GM21367 (cell line): ENCODE data around the gene PTPA.
"Not testable (repeated sequence)": the region's sequence is repeated elsewhere in the genome, so short reads cannot be mapped to it uniquely, and the experiment has no call there.

ENCODE experiments used
- ATAC-seq: cut with Tn5 transposase; IDR thresholded peaks from one replicate; pipeline ENCODE4 v1.9.1; 2021; ENCODE audit not compliant: unreplicated experiment

Gene PTPA

GRCh38 chr9:129108805-129109536 is 2.2 kb upstream of the PTPA start:
- no peak for ATAC-seq

DNA sequence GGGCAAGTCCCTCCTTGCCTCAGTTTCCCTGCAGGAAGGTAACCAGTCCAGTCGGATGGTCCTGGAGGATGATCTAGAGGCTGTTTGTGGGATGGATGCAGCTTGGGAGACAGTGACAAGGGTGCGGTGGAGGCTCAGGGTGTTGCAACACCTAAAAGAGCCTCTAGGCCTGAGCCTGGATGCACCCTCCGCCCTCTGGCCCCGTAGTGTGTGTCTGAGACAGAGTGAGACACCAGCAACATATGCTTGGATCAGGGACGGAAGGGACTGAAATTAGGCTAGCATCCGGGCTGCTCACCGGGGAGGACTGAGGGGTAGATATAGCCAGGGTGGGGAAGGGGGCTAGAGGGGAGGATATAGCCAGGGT is 1.7 kb upstream of the PTPA start:
- no peak for ATAC-seq

GRCh38 chr9:129109952-129110739 is 1.1 kb upstream of the PTPA start:
- no peak for ATAC-seq

GRCh38 chr9:129111528-129112151 is 425 bp downstream of the PTPA start:
- peak; percentile 10 for ATAC-seq

- not testable (repeated sequence) for ATAC-seq
These were observed 1.3 kb downstream of the PTPA start for GRCh38 chr9:129112526-129112925.

- ATAC-seq = no peak
These were observed 2.6 kb downstream of the PTPA start for GRCh38 chr9:129113645-129114304.

DNA sequence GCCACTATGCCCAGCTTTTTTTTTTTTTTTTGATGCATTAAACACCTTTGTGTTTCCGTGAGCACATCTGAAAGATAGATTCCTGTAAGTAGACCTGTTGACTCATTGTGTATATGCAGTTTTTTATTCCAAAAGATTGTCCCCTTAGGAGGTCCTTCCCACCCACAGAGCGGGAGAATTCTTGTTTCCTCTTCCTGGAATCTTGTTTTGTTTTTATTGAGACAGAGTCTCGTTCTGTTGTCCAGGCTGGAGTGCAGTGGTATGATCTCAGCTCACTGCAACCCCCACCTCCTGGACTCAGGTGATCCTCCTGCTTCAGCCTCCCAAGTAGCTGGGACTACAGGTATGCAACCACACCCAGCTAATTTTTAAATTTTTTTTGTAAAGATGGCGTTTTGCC is 7.6 kb downstream of the PTPA start:
- ATAC-seq = no peak

DNA sequence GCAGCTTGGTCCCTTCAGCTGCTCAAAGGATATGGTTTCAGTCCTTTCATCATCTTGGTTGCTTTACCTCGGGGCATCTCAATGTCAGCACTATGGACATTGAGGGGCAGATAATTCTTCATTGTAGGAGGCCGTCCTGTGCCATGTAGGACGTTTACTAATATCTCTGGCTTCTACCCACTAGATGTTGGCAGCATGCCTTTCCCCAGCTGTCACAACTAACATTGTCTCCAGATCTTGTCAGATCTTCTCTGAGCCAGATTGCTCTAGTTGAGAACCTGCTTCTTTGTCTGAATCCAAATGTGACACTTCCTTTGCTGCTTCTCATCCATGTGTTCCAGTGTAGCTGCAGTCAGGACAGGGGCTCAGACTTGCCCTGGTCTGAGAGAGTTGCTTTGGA is 10.3 kb downstream of the PTPA start:
- ATAC-seq = no peak

DNA sequence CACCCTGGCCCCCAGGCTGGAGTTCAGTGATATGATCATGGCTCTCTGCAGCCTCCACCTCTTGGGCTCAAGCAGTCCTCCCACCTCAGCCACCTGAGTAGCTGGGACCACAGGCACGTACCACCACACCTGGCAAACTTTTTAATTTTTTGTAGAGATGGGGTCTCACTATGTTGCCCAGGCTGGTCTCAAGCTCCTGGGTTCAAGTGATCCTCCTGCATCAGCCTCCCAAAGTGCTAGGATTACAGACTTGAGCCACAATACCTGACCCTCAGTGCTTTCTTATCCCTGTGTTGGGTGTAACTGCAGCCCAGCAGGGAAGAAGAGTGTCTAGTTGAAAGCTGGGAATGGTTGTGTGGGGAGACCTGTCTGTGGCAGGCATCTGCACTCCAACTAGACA is 10.9 kb downstream of the PTPA start:
- no peak for ATAC-seq

GRCh38 chr9:129122976-129123375 is 11.8 kb downstream of the PTPA start:
- not testable (repeated sequence) for ATAC-seq

- ATAC-seq = no peak
These were observed 13.4 kb downstream of the PTPA start for GRCh38 chr9:129124506-129125069.

DNA sequence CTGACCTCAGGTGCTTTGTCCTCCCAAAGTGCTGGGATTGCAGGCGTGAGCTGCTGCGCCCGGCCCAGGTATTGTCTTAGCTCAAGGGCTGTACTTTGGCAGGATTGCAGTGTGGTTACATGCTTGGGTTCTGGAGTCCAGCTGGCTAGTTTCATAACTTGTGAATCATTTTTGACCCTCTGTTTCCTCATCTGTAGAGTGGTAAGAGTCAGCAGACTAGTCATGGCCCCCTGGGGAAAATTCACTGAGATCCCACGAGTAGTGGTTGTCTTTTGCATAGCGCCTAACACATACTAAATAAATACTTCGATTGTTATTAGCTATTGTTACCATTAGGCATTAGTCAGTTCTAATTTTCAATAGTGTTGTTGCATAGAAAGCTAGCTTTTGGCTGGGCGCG is 14.3 kb downstream of the PTPA start:
- peak; percentile 55 for ATAC-seq

DNA sequence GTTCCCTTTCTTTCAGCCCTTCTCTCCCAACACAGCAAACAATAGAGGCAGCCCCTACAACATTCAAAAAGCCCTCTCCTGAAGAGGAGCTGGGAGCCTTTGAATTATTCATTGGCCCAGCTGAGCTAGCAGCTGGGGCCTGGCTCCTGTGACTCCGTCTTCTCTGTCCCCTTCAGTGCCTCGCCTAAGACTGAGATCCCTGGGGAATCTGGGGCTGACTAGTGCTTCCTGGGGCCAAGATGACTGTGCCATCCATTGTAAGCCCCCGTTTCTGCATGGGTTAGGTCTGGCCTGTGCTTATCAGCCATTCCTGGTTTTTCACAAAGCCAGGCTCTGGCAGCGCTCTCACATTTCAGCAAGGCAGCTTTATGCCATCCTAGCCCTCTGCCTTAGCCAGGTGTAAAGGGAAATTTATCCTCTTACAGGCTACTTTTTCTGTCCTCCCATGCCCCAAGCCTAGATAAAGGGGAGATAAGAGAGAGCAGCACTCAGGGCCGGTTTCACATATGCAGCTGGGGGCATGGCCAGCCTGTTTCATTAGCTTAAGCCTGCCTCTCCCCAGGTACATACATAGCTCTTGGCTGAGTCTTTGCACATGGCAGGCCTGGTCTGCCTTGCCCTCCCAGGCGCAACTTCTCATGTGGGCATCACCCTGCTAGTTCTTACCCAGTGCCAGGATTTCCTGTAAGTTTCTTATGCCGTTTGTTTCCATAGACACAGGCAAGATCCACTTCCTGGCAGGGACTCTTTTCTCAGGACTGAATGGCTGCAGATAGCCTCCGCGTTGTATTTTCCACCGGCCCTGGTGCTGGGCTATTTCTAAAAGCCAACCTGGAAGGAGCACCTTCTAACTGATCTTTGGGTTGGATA is 15.8 kb downstream of the PTPA start:
- ATAC-seq = no peak

DNA sequence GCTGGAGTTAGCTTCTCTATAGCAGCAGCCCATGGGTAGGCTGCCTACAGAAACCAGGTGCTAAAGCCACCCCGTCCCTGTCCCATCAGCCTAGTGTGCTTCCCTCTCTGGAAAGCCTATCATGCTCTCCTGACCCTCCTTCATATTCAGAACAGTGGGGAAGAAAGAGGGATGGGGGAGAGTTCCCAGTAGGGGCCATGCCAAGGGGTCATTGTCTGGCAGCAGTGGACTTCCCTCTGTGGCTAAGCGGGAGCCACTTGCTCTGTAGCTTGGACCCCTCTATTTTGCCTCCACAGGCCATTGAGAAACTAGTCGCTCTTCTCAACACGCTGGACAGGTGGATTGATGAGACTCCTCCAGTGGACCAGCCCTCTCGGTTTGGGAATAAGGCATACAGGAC is 17.5 kb downstream of the PTPA start:
- no peak for ATAC-seq

DNA sequence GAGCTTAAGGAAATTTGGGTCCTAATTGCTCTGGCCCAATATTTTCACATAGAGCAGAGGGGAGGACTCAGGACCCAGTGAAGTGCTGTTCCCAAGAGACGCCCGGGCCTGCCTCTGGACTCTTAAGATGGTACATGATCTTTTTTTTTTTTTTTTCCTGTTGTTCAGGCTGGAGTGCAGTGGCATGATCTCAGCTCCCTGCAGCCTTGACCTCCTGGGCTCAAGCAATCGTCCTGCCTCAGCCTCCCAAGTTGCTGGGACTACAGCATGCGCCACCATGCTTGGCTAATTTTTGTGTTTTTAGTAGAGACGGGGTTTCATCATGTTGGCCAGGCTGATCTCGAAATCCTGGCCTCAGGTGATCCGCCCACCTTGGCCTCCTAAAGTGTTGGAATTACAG is 19.1 kb downstream of the PTPA start:
- ATAC-seq = not testable (repeated sequence)

DNA sequence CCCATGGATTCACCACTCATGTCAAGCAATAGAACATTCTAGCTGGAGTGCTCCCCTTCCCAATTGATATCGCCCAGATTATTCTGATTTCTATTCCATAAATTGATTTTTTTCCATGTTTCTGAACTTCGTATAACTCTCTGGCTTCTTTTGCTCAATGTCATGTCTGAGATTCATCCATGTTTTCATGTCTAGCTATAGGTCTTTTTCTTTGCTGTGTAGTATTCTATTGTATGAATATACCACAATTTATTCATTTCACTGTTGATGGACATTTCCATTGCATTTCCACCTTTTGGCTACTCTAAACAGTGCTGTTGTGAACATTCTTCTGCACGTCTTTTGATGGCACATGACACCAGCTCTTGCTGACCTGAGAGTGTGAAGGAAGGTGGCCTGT is 19.6 kb downstream of the PTPA start:
- ATAC-seq = no peak

- no peak for ATAC-seq
These were observed 20.3 kb downstream of the PTPA start for GRCh38 chr9:129131300-129132145.

DNA sequence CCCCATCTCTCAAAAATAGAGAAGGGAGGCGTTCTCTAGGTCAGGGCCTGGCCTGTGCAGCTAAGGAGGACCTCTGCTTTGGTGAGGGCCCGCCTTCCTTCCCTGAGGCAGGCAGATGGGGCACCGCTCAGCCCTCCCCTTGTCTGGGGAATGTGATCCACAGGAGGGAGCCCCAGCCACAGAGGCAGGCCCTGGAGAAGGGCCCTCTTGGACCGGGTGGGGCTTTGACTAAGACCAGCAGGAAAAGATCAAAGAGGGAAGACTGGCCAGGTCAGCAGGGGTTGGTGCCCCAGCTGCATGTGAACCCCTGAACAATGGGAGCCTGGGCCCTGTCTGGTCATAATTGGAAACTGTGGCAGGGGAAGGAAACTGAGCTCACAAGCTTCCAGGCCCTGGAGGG is 21.9 kb downstream of the PTPA start:
- no peak for ATAC-seq

DNA sequence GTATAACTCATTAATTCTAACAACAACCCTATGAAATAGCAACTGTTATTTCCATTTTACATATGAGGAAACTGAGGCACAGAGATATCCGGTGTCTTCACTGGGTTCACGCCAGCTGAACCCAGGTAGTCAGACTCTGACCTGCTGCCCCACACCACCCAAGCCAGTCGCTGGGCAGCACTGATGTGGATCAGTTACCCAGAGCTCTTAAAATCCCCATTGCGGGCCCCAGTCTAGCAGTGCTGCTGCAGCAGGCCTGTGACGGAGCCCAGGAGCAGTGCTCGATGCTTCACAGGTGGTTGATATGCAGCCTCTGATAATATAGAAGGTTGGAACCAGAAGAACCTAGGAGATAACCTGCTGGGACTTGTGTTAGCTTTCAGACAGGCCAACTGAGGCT is 24.3 kb downstream of the PTPA start:
- ATAC-seq = no peak
